ENCODE results near the gene RAMP1. TPM values are rescaled to one million over a fixed set of nuclear protein-coding genes. Genes with fewer than 3 reads are reported as not detected.

The RAMP1 gene
- total and polyA plus RNA-seq, 9 of the 15 experiments (the other 6 are each of a cell fraction or from before 2014, with no cell fraction given), result 0.72 to 0.77 TPM; not detected in 7

- in situ Hi-C loops (cut with MboI), result loop anchor here (25.0 kb wide), 1 partner anchor 396 kb away; no protein-coding TSS in a partner anchor
- Histone ChIP-seq H3K36me3 (ENCODE audit: control insufficient read depth, insufficient read depth, low read length) (no peaks in the 10 kb centered on the region), H3K27me3 (ENCODE audit: control insufficient read depth in 2 of 2, insufficient read depth in 2 of 2, low read length in 2 of 2) (peaks cover 30 to 61% of the 10 kb centered on the region in 2 experiments), H2AFZ (ENCODE audit: low read depth, low read length) (0 out of 2 replicates have a peak overlapping the region, but pooled peaks have one; percentile 16), H3K4me1 (replicated peaks in 1 of 2; ENCODE audit: control insufficient read depth in 2 of 2, insufficient read depth in 2 of 2, low read length in 2 of 2) (peaks cover 0 to 3% of the 10 kb centered on the region in 2 experiments; a peak in 2 of 5 replicates), H3K4me2 (ENCODE audit: insufficient read depth, low read length) (no peak overlapping the region), H3K27ac (ENCODE audit: extremely low read depth, low read depth, low read length) (no peak overlapping the region), H3K9ac (ENCODE audit: insufficient read depth in 1 of 2, low read depth in 2 of 2, low read length in 2 of 2) (no peak overlapping the region), H3K9me3 (replicated peaks; ENCODE audit: control insufficient read depth, insufficient read depth, low read depth, low read length) (no peaks in the 10 kb centered on the region), H3K9me1 (ENCODE audit: control insufficient read depth, insufficient read depth, low read length) (no peaks in the 10 kb centered on the region), H4K20me1 (replicated peaks; ENCODE audit: control insufficient read depth, insufficient read depth, low read length) (no peaks in the 10 kb centered on the region), H3K4me3 (no peak overlapping the region), H3K79me2 (ENCODE audit: control insufficient read depth, insufficient read depth, low read length) (no peaks in the 10 kb centered on the region)
- ChIA-PET POLR2A (no interaction called here), CTCF (ENCODE audit: low intra/inter-chr PET ratio) (no interaction called here)
- DNase-seq (ENCODE audit: extremely low read depth in 1 of 4, low spot score in 3 of 4) (no peak), FAIRE-seq (no peak), ATAC-seq (no peak)
- intact Hi-C loops (cut with micrococcal nuclease), result no loop called here
- no peak for TF ChIP-seq ZNF316 (IDR thresholded peaks at IDR 0.05)
- no peak for TF ChIP-seq NR2C1 (IDR thresholded peaks at IDR 0.05)
- TF ChIP-seq NR2C1 (tag; IDR thresholded peaks at IDR 0.05), result no peak
- no peak for TF ChIP-seq RUNX1 (IDR thresholded peaks at IDR 0.05; ENCODE audit: low read depth)
- TF ChIP-seq FOSL1 (tag; conservative IDR thresholded peaks at IDR 0.05), result peak; percentile 25; the same call in 1 of the 2 replicates
- TF ChIP-seq ZC3H4 (CRISPR knock-in tag; IDR thresholded peaks at IDR 0.05; ENCODE audit: borderline replicate concordance), result no peak
- no peak for TF ChIP-seq FOXK2 (conservative IDR thresholded peaks at IDR 0.05 in 1 of 2, IDR thresholded peaks at IDR 0.05 in 1 of 2; ENCODE audit: low read depth in 2 of 2)
- no peak for TF ChIP-seq ZC3H8 (IDR thresholded peaks at IDR 0.05)
- TF ChIP-seq, protein P1, sequence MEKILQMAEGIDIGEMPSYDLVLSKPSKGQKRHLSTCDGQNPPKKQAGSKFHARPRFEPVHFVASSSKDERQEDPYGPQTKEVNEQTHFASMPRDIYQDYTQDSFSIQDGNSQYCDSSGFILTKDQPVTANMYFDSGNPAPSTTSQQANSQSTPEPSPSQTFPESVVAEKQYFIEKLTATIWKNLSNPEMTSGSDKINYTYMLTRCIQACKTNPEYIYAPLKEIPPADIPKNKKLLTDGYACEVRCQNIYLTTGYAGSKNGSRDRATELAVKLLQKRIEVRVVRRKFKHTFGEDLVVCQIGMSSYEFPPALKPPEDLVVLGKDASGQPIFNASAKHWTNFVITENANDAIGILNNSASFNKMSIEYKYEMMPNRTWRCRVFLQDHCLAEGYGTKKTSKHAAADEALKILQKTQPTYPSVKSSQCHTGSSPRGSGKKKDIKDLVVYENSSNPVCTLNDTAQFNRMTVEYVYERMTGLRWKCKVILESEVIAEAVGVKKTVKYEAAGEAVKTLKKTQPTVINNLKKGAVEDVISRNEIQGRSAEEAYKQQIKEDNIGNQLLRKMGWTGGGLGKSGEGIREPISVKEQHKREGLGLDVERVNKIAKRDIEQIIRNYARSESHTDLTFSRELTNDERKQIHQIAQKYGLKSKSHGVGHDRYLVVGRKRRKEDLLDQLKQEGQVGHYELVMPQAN (IDR thresholded peaks at IDR 0.05; ENCODE audit: borderline replicate concordance), result no peak
- TF ChIP-seq, protein P2, sequence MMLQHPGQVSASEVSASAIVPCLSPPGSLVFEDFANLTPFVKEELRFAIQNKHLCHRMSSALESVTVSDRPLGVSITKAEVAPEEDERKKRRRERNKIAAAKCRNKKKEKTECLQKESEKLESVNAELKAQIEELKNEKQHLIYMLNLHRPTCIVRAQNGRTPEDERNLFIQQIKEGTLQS (IDR thresholded peaks at IDR 0.05), result peak; percentile 46; the same call in 1 of the 2 replicates
- TF ChIP-seq, protein P2 (CRISPR knock-in tag; conservative IDR thresholded peaks at IDR 0.05), result no peak
- TF ChIP-seq JUND (IDR thresholded peaks at IDR 0.05; ENCODE audit: borderline replicate concordance, low read depth, low read length), result 0 out of 2 replicates have a peak, but pooled peaks have one; percentile 35
- TF ChIP-seq JUND (tag; IDR thresholded peaks at IDR 0.05; ENCODE audit: borderline replicate concordance, low read depth, low read length), result no peak
- no peak for TF ChIP-seq ATF2 (CRISPR knock-in tag; IDR thresholded peaks at IDR 0.05)
- WGBS (ENCODE audit: insufficient coverage, low coverage, missing lambda C conversion rate), result 21% methylated on average over 11 of the region's 13 CpGs
- BruUV-seq (replicated peaks), result no TSS peak
These were observed 6.7 kb downstream of the RAMP1 start for GRCh38 chr2:237866101-237866621.
